Panc1 (cell line): ENCODE measurements around the gene HNF4A.

Experiments used
- POLR2AphosphoS5 ChIP-seq: IDR thresholded peaks from 2 replicates; pipeline ENCODE4 v1.6.1; 2012; ENCODE audit warnings: mild to moderate bottlenecking, low read depth, low read length, moderate library complexity
- TCF7L2 ChIP-seq: IDR thresholded peaks from 2 replicates; pipeline ENCODE4 v1.6.1; 2011; ENCODE audit warnings: mild to moderate bottlenecking, low read depth, low read length, inconsistent platforms
- TF ChIP-seq, protein P1 (sequence below): fragments of 450-650 bp; IDR thresholded peaks from 2 replicates; pipeline ENCODE4 v1.5.1; 2017; ENCODE audit warnings: mild to moderate bottlenecking
- TF ChIP-seq, protein P2 (sequence below), 2 experiments: IDR thresholded peaks; 2 replicates each; pipeline ENCODE4 v1.6.1; 2011 to 2012; ENCODE audit warnings: low read depth in 2 of 2, control low read depth in 1 of 2, low read length in 1 of 2, mild to moderate bottlenecking in 1 of 2, moderate library complexity in 1 of 2; ENCODE audit not compliant: insufficient read depth in 1 of 2

DNA sequence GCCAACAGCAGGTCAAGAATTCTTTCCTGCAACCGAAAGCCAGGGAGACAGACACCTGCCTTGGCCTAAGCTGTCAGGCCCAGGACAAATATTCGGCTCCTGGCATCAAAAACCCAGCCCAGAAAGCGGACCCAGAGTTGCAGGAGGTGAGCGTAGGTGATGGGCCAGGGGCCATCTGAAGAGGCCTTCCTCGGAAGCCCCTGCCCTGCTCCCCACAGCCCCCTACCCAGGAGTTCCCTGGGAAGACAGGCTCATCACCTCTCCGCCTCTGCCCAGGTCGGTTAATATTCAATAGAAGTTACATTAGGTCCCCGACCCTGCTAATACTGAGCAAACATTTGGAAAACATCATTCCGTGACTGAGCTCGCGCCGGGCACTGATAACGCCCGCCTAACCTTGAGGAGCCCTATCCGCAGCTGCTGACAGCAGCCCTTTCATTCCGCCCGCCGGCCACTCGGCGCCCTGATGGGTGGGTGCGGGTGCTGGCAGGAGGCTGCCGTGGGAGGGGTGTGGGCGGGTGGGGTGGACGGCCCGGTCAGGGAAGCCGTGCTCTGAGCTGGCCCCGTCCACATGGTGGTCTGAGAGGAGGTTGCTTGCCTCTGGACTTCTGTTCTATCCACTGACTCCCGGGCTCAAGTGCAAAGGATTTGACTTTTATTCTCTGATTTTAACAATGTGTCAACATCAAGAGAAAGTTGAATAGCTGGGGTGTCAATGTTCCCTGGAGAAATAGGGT is 55.7 kb downstream of the HNF4A start:
- TF ChIP-seq, protein P1, sequence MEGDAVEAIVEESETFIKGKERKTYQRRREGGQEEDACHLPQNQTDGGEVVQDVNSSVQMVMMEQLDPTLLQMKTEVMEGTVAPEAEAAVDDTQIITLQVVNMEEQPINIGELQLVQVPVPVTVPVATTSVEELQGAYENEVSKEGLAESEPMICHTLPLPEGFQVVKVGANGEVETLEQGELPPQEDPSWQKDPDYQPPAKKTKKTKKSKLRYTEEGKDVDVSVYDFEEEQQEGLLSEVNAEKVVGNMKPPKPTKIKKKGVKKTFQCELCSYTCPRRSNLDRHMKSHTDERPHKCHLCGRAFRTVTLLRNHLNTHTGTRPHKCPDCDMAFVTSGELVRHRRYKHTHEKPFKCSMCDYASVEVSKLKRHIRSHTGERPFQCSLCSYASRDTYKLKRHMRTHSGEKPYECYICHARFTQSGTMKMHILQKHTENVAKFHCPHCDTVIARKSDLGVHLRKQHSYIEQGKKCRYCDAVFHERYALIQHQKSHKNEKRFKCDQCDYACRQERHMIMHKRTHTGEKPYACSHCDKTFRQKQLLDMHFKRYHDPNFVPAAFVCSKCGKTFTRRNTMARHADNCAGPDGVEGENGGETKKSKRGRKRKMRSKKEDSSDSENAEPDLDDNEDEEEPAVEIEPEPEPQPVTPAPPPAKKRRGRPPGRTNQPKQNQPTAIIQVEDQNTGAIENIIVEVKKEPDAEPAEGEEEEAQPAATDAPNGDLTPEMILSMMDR, result no peak
- TF ChIP-seq TCF7L2 (no peak), POLR2AphosphoS5 (no peak)
- TF ChIP-seq, protein P2, sequence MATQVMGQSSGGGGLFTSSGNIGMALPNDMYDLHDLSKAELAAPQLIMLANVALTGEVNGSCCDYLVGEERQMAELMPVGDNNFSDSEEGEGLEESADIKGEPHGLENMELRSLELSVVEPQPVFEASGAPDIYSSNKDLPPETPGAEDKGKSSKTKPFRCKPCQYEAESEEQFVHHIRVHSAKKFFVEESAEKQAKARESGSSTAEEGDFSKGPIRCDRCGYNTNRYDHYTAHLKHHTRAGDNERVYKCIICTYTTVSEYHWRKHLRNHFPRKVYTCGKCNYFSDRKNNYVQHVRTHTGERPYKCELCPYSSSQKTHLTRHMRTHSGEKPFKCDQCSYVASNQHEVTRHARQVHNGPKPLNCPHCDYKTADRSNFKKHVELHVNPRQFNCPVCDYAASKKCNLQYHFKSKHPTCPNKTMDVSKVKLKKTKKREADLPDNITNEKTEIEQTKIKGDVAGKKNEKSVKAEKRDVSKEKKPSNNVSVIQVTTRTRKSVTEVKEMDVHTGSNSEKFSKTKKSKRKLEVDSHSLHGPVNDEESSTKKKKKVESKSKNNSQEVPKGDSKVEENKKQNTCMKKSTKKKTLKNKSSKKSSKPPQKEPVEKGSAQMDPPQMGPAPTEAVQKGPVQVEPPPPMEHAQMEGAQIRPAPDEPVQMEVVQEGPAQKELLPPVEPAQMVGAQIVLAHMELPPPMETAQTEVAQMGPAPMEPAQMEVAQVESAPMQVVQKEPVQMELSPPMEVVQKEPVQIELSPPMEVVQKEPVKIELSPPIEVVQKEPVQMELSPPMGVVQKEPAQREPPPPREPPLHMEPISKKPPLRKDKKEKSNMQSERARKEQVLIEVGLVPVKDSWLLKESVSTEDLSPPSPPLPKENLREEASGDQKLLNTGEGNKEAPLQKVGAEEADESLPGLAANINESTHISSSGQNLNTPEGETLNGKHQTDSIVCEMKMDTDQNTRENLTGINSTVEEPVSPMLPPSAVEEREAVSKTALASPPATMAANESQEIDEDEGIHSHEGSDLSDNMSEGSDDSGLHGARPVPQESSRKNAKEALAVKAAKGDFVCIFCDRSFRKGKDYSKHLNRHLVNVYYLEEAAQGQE (IDR thresholded peaks at IDR 0.05; ENCODE audit: insufficient read depth in 1 of 2, low read depth in 2 of 2, low read length in 1 of 2), result no peak
